Stimulated activated CD4-positive, alpha-beta T cell treated with anti-CD3 and anti-CD28 coated beads, Interleukin-4, amount 100 ng/mL, for 24 hours (primary cell): Measurements from ENCODE around the gene LRRC55.

Experiments
- DNase-seq: peaks from one replicate; pipeline ENCODE4 v3.0.0-alpha.2; 2020

Gene LRRC55

GRCh38 chr11:57239348-57239747 lies 57.6 kb downstream of the LRRC55 start:
- no peak for DNase-seq

- no peak for DNase-seq
These were observed 58.3 kb downstream of the LRRC55 start for GRCh38 chr11:57240007-57240406.

- DNase-seq = no peak
These were observed 59.0 kb downstream of the LRRC55 start for GRCh38 chr11:57240757-57241156.
